SK-N-SH treated with all-trans-retinoic acid at 6 μM for 48 hours (cell line): ENCODE results near the gene GGA2.

Experiments used
- ATAC-seq: fragments of 200-7000 bp; cut with Tn5 transposase; 3 replicates; pipeline ENCODE4 v1.9.1; 2020; ENCODE audit warnings: mild to moderate bottlenecking, moderate library complexity
- ARNTL ChIP-seq: fragments of 450-650 bp; formaldehyde crosslinking; IDR thresholded peaks from 2 replicates; pipeline ENCODE4 v1.5.0; 2020; ENCODE audit warnings: low read depth, mild to moderate bottlenecking, moderate library complexity, borderline replicate concordance
- CSDC2 ChIP-seq: fragments of 250-450 bp; sonication (Bioruptor Pico); IDR thresholded peaks from 2 replicates; pipeline ENCODE4 v1.5.0; 2020; ENCODE audit warnings: mild to moderate bottlenecking, moderate library complexity
- GLIS3 ChIP-seq: fragments of 250-450 bp; sonication (Bioruptor Pico); IDR thresholded peaks from 2 replicates; pipeline ENCODE4 v1.5.0; 2020; ENCODE audit warnings: mild to moderate bottlenecking, moderate library complexity
- ISL1 ChIP-seq: fragments of 250-450 bp; sonication (Bioruptor Pico); IDR thresholded peaks from 2 replicates; pipeline ENCODE4 v2.1.2; 2022; ENCODE audit warnings: mild to moderate bottlenecking, moderate library complexity
- OSR1 ChIP-seq: fragments of 250-450 bp; sonication (Bioruptor Pico); IDR thresholded peaks from 2 replicates; pipeline ENCODE4 v1.8.0; 2022; ENCODE audit warnings: moderate library complexity, mild to moderate bottlenecking, inconsistent platforms
- PPARA ChIP-seq: fragments of 250-450 bp; sonication (Bioruptor Pico); IDR thresholded peaks from 2 replicates; pipeline ENCODE4 v1.5.0; 2020; ENCODE audit warnings: mild to moderate bottlenecking, borderline replicate concordance
- RARB ChIP-seq: fragments of 250-450 bp; sonication (Bioruptor Pico); IDR thresholded peaks from 2 replicates; pipeline ENCODE4 v1.8.0; 2021; ENCODE audit warnings: mild to moderate bottlenecking, moderate library complexity
- SNAI2 ChIP-seq: fragments of 250-450 bp; sonication (Bioruptor Pico); IDR thresholded peaks from 2 replicates; pipeline ENCODE4 v1.5.0; 2020; ENCODE audit warnings: mild to moderate bottlenecking, moderate library complexity
- TCF4 ChIP-seq: fragments of 250-450 bp; sonication (Bioruptor Pico); IDR thresholded peaks from 2 replicates; pipeline ENCODE4 v1.8.0; 2021; ENCODE audit warnings: mild to moderate bottlenecking, moderate library complexity, borderline replicate concordance
- TOX ChIP-seq: fragments of 250-450 bp; sonication (Bioruptor Pico); IDR thresholded peaks from 2 replicates; pipeline ENCODE4 v1.8.0; 2021; ENCODE audit warnings: mild to moderate bottlenecking, moderate library complexity, borderline replicate concordance
- ZFP3 ChIP-seq: fragments of 250-450 bp; sonication (Bioruptor Pico); IDR thresholded peaks from 2 replicates; pipeline ENCODE4 v1.5.0; 2020; ENCODE audit warnings: mild to moderate bottlenecking, moderate library complexity
- ZFP30 ChIP-seq: fragments of 450-650 bp; formaldehyde crosslinking; IDR thresholded peaks from 2 replicates; pipeline ENCODE4 v1.5.0; 2022; ENCODE audit warnings: mild to moderate bottlenecking, moderate library complexity
- ZNF565 ChIP-seq: fragments of 450-650 bp; formaldehyde crosslinking; conservative IDR thresholded peaks from 2 replicates; pipeline ENCODE4 v1.5.0; 2020; ENCODE audit warnings: low read depth, mild to moderate bottlenecking, moderate library complexity
- ZNF70 ChIP-seq: fragments of 450-650 bp; formaldehyde crosslinking; IDR thresholded peaks from 2 replicates; pipeline ENCODE4 v1.5.0; 2020; ENCODE audit warnings: mild to moderate bottlenecking, moderate library complexity
- TF ChIP-seq, protein P1 (sequence below): fragments of 250-450 bp; sonication (Bioruptor Pico); IDR thresholded peaks from 2 replicates; pipeline ENCODE4 v1.5.1; 2020; ENCODE audit warnings: low read depth, mild to moderate bottlenecking, moderate library complexity
- TF ChIP-seq, protein P2 (sequence below): fragments of 250-450 bp; sonication (Bioruptor Pico); IDR thresholded peaks from 2 replicates; pipeline ENCODE4 v1.8.0; 2020; ENCODE audit warnings: mild to moderate bottlenecking, moderate library complexity, borderline replicate concordance
- TF ChIP-seq, protein P3 (sequence below): fragments of 250-450 bp; sonication (Bioruptor Pico); IDR thresholded peaks from 2 replicates; pipeline ENCODE4 v1.5.0; 2020; ENCODE audit warnings: mild to moderate bottlenecking, moderate library complexity
- TF ChIP-seq, protein P4 (sequence below): fragments of 250-450 bp; sonication (Bioruptor Pico); IDR thresholded peaks from 2 replicates; pipeline ENCODE4 v1.8.0; 2021; ENCODE audit warnings: low read depth, mild to moderate bottlenecking, moderate library complexity, borderline replicate concordance
- TF ChIP-seq, protein P5 (sequence below): fragments of 250-450 bp; sonication (Bioruptor Pico); IDR thresholded peaks from 2 replicates; pipeline ENCODE4 v1.5.1; 2021; ENCODE audit warnings: mild to moderate bottlenecking, moderate library complexity

GGA2 gene

DNA sequence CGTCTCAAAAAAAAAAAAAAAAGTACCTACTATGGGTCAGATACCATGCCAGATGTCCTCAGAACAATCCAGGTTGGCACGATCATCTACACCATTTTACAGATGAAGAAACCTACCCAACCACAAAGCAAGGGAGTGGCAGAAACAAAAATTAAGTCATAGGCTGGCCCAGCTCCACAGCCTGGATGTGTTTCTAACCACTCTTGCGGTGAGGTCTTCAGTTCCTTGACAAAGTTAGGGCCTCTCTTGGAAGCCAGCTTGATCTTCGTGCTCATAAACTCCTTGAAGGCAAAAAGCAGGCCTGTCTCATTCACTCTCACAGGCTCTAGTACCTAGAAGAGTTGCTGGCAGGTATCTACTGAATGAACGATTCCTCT is 6.2 kb downstream of the GGA2 start:
- ATAC-seq, result no peak
- TF ChIP-seq CSDC2, result no peak
- TF ChIP-seq ZFP30, result no peak
- TF ChIP-seq, protein P1, sequence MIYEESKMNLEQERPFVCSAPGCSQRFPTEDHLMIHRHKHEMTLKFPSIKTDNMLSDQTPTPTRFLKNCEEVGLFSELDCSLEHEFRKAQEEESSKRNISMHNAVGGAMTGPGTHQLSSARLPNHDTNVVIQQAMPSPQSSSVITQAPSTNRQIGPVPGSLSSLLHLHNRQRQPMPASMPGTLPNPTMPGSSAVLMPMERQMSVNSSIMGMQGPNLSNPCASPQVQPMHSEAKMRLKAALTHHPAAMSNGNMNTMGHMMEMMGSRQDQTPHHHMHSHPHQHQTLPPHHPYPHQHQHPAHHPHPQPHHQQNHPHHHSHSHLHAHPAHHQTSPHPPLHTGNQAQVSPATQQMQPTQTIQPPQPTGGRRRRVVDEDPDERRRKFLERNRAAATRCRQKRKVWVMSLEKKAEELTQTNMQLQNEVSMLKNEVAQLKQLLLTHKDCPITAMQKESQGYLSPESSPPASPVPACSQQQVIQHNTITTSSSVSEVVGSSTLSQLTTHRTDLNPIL, result no peak
- TF ChIP-seq ZFP3 (CRISPR knock-in tag), result no peak
- TF ChIP-seq ZNF565 (CRISPR knock-in tag), result no peak
- TF ChIP-seq OSR1 (CRISPR knock-in tag), result no peak
- no peak for TF ChIP-seq GLIS3 (CRISPR knock-in tag)
- no peak for TF ChIP-seq RARB (CRISPR knock-in tag)
- no peak for TF ChIP-seq PPARA (CRISPR knock-in tag)
- no peak for TF ChIP-seq TCF4 (CRISPR knock-in tag)
- no peak for TF ChIP-seq ZNF70 (CRISPR knock-in tag)
- TF ChIP-seq, protein P2, sequence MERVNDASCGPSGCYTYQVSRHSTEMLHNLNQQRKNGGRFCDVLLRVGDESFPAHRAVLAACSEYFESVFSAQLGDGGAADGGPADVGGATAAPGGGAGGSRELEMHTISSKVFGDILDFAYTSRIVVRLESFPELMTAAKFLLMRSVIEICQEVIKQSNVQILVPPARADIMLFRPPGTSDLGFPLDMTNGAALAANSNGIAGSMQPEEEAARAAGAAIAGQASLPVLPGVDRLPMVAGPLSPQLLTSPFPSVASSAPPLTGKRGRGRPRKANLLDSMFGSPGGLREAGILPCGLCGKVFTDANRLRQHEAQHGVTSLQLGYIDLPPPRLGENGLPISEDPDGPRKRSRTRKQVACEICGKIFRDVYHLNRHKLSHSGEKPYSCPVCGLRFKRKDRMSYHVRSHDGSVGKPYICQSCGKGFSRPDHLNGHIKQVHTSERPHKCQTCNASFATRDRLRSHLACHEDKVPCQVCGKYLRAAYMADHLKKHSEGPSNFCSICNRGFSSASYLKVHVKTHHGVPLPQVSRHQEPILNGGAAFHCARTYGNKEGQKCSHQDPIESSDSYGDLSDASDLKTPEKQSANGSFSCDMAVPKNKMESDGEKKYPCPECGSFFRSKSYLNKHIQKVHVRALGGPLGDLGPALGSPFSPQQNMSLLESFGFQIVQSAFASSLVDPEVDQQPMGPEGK (CRISPR knock-in tag), result no peak
- TF ChIP-seq ARNTL (CRISPR knock-in tag), result no peak
- TF ChIP-seq, protein P3, sequence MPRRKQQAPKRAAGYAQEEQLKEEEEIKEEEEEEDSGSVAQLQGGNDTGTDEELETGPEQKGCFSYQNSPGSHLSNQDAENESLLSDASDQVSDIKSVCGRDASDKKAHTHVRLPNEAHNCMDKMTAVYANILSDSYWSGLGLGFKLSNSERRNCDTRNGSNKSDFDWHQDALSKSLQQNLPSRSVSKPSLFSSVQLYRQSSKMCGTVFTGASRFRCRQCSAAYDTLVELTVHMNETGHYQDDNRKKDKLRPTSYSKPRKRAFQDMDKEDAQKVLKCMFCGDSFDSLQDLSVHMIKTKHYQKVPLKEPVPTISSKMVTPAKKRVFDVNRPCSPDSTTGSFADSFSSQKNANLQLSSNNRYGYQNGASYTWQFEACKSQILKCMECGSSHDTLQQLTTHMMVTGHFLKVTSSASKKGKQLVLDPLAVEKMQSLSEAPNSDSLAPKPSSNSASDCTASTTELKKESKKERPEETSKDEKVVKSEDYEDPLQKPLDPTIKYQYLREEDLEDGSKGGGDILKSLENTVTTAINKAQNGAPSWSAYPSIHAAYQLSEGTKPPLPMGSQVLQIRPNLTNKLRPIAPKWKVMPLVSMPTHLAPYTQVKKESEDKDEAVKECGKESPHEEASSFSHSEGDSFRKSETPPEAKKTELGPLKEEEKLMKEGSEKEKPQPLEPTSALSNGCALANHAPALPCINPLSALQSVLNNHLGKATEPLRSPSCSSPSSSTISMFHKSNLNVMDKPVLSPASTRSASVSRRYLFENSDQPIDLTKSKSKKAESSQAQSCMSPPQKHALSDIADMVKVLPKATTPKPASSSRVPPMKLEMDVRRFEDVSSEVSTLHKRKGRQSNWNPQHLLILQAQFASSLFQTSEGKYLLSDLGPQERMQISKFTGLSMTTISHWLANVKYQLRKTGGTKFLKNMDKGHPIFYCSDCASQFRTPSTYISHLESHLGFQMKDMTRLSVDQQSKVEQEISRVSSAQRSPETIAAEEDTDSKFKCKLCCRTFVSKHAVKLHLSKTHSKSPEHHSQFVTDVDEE (CRISPR knock-in tag), result no peak
- TF ChIP-seq TOX (CRISPR knock-in tag), result no peak
- TF ChIP-seq, protein P4, sequence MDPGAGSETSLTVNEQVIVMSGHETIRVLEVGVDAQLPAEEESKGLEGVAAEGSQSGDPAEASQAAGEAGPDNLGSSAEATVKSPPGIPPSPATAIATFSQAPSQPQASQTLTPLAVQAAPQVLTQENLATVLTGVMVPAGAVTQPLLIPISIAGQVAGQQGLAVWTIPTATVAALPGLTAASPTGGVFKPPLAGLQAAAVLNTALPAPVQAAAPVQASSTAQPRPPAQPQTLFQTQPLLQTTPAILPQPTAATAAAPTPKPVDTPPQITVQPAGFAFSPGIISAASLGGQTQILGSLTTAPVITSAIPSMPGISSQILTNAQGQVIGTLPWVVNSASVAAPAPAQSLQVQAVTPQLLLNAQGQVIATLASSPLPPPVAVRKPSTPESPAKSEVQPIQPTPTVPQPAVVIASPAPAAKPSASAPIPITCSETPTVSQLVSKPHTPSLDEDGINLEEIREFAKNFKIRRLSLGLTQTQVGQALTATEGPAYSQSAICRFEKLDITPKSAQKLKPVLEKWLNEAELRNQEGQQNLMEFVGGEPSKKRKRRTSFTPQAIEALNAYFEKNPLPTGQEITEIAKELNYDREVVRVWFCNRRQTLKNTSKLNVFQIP (CRISPR knock-in tag), result no peak
- no peak for TF ChIP-seq ISL1 (CRISPR knock-in tag)
- TF ChIP-seq, all 23 proteins: peak for 0

DNA sequence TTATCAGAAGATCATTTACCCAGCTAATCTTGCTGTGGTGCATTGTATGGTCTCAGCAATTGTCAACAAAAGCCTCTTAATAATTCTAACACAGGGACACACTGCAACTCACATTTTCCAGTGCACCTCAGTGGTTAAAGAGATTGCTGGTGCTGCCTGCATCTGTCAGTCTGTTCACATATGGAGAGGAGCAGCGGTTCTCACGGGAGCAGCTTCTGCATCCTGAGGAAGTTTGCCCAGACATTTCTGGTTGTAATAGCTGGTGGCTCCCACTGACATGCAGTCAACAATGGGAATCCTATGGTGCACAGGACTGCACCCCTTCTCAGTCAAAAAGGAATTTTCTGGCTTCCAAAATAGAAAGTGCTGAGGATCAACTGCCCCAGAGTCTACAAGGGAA is 7.8 kb downstream of the GGA2 start:
- TF ChIP-seq, protein P5, sequence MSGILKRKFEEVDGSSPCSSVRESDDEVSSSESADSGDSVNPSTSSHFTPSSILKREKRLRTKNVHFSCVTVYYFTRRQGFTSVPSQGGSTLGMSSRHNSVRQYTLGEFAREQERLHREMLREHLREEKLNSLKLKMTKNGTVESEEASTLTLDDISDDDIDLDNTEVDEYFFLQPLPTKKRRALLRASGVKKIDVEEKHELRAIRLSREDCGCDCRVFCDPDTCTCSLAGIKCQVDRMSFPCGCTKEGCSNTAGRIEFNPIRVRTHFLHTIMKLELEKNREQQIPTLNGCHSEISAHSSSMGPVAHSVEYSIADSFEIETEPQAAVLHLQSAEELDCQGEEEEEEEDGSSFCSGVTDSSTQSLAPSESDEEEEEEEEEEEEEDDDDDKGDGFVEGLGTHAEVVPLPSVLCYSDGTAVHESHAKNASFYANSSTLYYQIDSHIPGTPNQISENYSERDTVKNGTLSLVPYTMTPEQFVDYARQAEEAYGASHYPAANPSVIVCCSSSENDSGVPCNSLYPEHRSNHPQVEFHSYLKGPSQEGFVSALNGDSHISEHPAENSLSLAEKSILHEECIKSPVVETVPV, result no peak
- TF ChIP-seq OSR1 (CRISPR knock-in tag) (no peak), ISL1 (CRISPR knock-in tag) (no peak), TCF4 (CRISPR knock-in tag) (no peak), ZFP30 (no peak), ZFP3 (CRISPR knock-in tag) (no peak), GLIS3 (CRISPR knock-in tag) (no peak), TOX (CRISPR knock-in tag) (no peak), SNAI2 (CRISPR knock-in tag) (no peak), ARNTL (CRISPR knock-in tag) (no peak), ZNF565 (CRISPR knock-in tag) (no peak), ZNF70 (CRISPR knock-in tag) (no peak), RARB (CRISPR knock-in tag) (no peak)
- TF ChIP-seq, protein P3 (CRISPR knock-in tag), result no peak
- TF ChIP-seq, protein P2 (CRISPR knock-in tag), result no peak
- no peak for ATAC-seq
